ENCODE results near the gene HIBADH.

HIBADH gene

GRCh38 chr7:27605283-27605682, 57.4 kb downstream of the HIBADH start:
- H3K4me3 ChIP-seq (ENCODE audit: low read length): no peak overlapping the region
- no peak for DNase-seq (ENCODE audit: low read depth)
- no peak for TF ChIP-seq CTCF (conservative IDR thresholded peaks at IDR 0.05; ENCODE audit: low read length)

DNA sequence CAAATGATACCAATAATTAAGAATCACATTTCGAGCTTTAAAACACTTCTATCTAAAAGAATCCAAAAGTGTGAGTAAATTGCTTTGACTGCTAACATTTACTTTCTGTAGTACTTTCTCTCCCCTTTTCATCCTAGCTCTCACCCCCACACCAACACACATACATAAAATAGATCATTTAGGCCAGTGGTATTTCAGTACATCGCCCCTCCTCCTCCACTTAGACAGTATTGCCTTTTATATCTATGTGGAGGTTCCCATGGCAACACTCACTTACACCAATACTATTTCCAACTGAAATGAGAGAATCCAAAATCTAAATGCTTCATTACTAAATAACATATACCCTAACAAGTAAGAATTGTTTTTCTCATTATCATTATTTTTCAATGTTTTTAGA, 58.9 kb downstream of the HIBADH start:
- H3K4me3 ChIP-seq (ENCODE audit: low read length): no peak overlapping the region
- no peak for DNase-seq (ENCODE audit: low read depth)
- TF ChIP-seq CTCF (conservative IDR thresholded peaks at IDR 0.05; ENCODE audit: low read length): no peak

DNA sequence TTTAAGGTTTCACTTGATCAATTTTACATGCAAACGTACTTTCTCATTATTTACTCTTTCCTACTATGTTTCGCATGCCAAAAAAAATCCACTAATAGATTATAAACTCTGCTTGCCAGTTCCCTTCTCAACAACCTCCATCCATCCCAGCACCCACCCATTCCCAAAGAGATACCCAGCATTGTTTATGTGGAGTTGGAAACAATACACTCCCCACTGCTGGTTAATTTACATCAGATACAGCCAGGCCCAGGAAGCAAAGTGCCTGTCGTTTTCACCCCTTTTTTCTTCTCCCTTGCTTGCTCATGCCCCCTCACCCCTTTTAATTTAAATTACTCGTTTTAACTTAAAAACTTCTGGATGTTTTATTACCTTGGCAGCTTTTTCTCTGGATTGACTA, 59.9 kb downstream of the HIBADH start:
- no peak for DNase-seq (ENCODE audit: low read depth)
- H3K4me3 ChIP-seq (ENCODE audit: low read length): no peak overlapping the region

GRCh38 chr7:27601217-27601616, 61.5 kb downstream of the HIBADH start:
- no peak for TF ChIP-seq CTCF (conservative IDR thresholded peaks at IDR 0.05; ENCODE audit: low read length)
- no peak for DNase-seq (ENCODE audit: low read depth)
- H3K4me3 ChIP-seq (ENCODE audit: low read length): no peak overlapping the region

More for the DNA sequence above, 59.9 kb downstream of the HIBADH start:
- TF ChIP-seq CTCF (conservative IDR thresholded peaks at IDR 0.05; ENCODE audit: low read length): no peak

DNA sequence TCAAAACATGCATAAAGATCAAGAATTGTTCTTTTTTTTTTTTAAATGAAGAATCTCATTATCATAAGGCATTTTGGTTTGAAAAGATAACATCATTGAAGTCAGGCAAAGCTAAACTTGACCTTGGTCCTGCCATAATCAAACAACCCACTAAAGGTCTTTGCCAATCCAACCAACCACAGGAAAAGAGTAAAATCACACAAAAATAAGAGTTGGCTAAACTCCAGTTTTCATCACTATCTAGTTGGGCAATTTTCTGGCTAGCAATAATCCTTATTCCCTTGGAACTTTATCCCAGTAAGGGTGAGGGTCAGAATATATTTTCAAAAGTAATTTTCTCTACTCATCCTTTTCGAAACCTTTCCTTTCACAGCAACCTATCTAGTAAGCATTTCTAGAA, 62.4 kb downstream of the HIBADH start:
- no peak overlapping the region for H3K4me3 ChIP-seq (ENCODE audit: low read length)
- DNase-seq (ENCODE audit: low read depth): peak; percentile 11
- no peak for TF ChIP-seq CTCF (conservative IDR thresholded peaks at IDR 0.05; ENCODE audit: low read length)

DNA sequence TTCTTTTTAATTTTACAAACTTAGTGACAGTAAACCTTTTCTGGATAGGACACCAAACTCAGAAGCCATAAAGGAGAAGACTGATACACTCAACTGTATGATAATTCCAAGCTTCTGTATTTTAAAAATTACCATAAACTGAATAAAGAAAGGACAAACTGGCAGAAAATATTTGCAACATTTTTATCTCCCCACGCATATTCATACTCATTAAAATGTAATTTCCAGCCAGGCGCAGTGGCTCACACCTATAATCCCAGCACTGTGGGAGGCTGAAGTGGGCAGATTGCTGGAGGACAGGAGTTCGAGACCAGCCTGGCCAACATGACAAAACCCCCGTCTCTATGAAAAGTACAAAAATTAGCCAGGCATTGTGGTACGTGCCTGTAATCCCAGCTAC, 67.7 kb downstream of the HIBADH start:
- DNase-seq (ENCODE audit: low read depth): no peak
- no peak for TF ChIP-seq CTCF (conservative IDR thresholded peaks at IDR 0.05; ENCODE audit: low read length)
- H3K4me3 ChIP-seq (ENCODE audit: low read length): no peak overlapping the region

- H3K4me3 ChIP-seq (ENCODE audit: low read length): no peak overlapping the region
- no peak for DNase-seq (ENCODE audit: low read depth)
- TF ChIP-seq CTCF (conservative IDR thresholded peaks at IDR 0.05; ENCODE audit: low read length): no peak
These were observed 69.5 kb downstream of the HIBADH start for GRCh38 chr7:27593226-27593625.
